Activated naive CD4-positive, alpha-beta T cell treated with anti-CD3 and anti-CD28 coated beads, Interleukin-2, amount 50 U/mL, for 16 hours (primary cell): ENCODE measurements around the gene DNM1.
"Not testable (repeated sequence)": the region's sequence is repeated elsewhere in the genome, so short reads cannot be mapped to it uniquely, and the experiment has no call there.

Source experiments
- DNase-seq: peaks from one replicate; pipeline ENCODE4 v3.0.0-alpha.2; 2020

Gene DNM1

GRCh38 chr9:128226412-128226801 is 23.2 kb downstream of the DNM1 start:
- DNase-seq: no peak

- DNase-seq: not testable (repeated sequence)
These were observed 27.7 kb downstream of the DNM1 start for GRCh38 chr9:128230897-128231296.

GRCh38 chr9:128231638-128232527 is 28.7 kb downstream of the DNM1 start:
- DNase-seq: no peak

GRCh38 chr9:128232528-128233428 is 29.6 kb downstream of the DNM1 start:
- DNase-seq: no peak

GRCh38 chr9:128233817-128234406 is 30.7 kb downstream of the DNM1 start:
- DNase-seq: no peak

GRCh38 chr9:128242124-128242523 is 38.9 kb downstream of the DNM1 start:
- DNase-seq: no peak

- no peak for DNase-seq
These were observed 39.6 kb downstream of the DNM1 start for GRCh38 chr9:128242828-128243214.

GRCh38 chr9:128243215-128244018 is 40.2 kb downstream of the DNM1 start:
- no peak for DNase-seq

GRCh38 chr9:128244091-128244836 is 41.1 kb downstream of the DNM1 start:
- DNase-seq: no peak

- DNase-seq: no peak
These were observed 41.7 kb downstream of the DNM1 start for GRCh38 chr9:128244837-128245231.

- no peak for DNase-seq
These were observed 42.4 kb downstream of the DNM1 start for GRCh38 chr9:128245421-128246151.

GRCh38 chr9:128246471-128246870 is 43.3 kb downstream of the DNM1 start:
- DNase-seq: no peak

- no peak for DNase-seq
These were observed 44.1 kb downstream of the DNM1 start for GRCh38 chr9:128247226-128247803.

- DNase-seq: no peak
These were observed 46.4 kb downstream of the DNM1 start for GRCh38 chr9:128249558-128249907.

GRCh38 chr9:128249908-128250838 is 47.0 kb downstream of the DNM1 start:
- DNase-seq: peak; percentile 96

- no peak for DNase-seq
These were observed 47.9 kb downstream of the DNM1 start for GRCh38 chr9:128250839-128251731.

- no peak for DNase-seq
These were observed 48.5 kb downstream of the DNM1 start for GRCh38 chr9:128251732-128252100.

GRCh38 chr9:128252317-128253139 is 49.3 kb downstream of the DNM1 start:
- no peak for DNase-seq
